Activated T-helper 2 cell treated with anti-CD3 and anti-CD28 coated beads, Interferon-gamma antibody, Interleukin-2, Interleukin-4, amounts not matched to agents 10 μg/mL and 5 μg/mL and 100 μg/mL, durations not matched to agents 14 hours and 24 hours and 36 hours (primary cell): ENCODE data around the gene DDX50. TPM values are rescaled to one million over a fixed set of nuclear protein-coding genes. Genes with fewer than 3 reads are reported as not detected.
"Not testable (repeated sequence)": the region's sequence is repeated elsewhere in the genome, so short reads cannot be mapped to it uniquely, and the experiment has no call there.

Source experiments
- DNase-seq: peaks from one replicate; pipeline ENCODE4 v3.0.0; 2021; ENCODE audit warnings: low spot score
- H3K27ac Mint-ChIP-seq: one replicate; pipeline ENCODE4 v1.8.0; 2021; ENCODE audit warnings: mixed read lengths
- H3K27me3 Mint-ChIP-seq: one replicate; pipeline ENCODE4 v1.8.0; 2021; ENCODE audit warnings: low read depth, mixed read lengths
- H3K36me3 Mint-ChIP-seq: one replicate; pipeline ENCODE4 v1.8.0; 2021; ENCODE audit warnings: low read depth, mixed read lengths
- H3K4me1 Mint-ChIP-seq: one replicate; pipeline ENCODE4 v1.8.0; 2021; ENCODE audit warnings: low read depth, mixed read lengths
- H3K4me3 Mint-ChIP-seq: one replicate; pipeline ENCODE4 v1.8.0; 2021; ENCODE audit warnings: low read depth, mild to moderate bottlenecking, moderate library complexity, mixed read lengths
- H3K9me3 Mint-ChIP-seq: one replicate; pipeline ENCODE4 v1.8.0; 2021; ENCODE audit warnings: mixed read lengths
- intact Hi-C: fragments of 100-400 bp; cut with micrococcal nuclease; formaldehyde crosslinking; loops from one replicate; pipeline ENCODE4 v1.15.1; 2023
- total RNA-seq: library from RNA; stranded (reverse); gene quantifications from 2 replicates; pipeline ENCODE4 v1.2.3, GENCODE V29; 2022

DDX50 gene
- total RNA-seq, 1 donor from 2014 or later, result 63.4 TPM

DNA sequence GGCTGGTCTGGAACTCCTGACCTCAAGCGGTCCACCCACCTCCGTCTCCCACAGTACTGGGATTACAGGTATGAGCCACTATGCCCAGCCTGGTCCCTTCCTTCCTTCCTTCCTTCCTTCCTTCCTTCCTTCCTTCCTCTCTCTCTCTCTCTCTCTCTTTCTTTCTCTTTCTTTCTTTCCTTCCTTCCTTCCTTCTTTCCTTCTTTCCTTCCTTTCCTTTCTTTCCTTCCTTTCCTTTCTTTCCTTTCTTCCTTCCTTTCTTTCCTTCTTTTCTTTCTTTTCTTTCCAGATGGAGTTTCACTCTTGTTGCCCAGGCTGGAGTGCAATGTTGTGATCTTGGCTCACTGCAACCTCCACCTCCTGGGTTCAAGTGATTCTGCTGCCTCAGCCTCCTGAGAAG lies 28.0 kb downstream of the DDX50 start:
- peaks cover 55% of the 10 kb centered on the region for H3K36me3 Mint-ChIP-seq
- H3K9me3 Mint-ChIP-seq, H3K4me3 Mint-ChIP-seq, intact Hi-C loops, H3K4me1 Mint-ChIP-seq, H3K27me3 Mint-ChIP-seq, DNase-seq, H3K27ac Mint-ChIP-seq: not testable (repeated sequence)

DNA sequence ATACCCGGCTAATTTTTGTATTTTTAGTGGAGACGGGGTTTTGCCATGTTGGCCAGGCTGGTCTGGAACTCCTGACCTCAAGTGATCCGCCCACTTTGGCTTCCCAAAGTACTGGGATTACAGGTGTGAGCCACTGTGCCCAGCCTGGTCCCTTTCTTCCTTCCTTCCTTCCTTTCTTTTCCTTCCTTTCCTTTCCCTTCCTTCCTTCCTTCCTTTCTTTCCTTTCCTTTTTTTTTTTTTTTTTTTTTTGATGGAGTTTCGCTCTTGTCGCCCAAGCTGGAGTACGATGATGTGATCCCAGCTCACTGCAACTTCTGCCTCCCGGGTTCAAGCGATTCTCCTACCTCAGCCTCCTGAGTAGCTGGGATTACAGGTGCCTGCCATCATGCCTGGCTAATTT lies 28.8 kb downstream of the DDX50 start:
- H3K4me1 Mint-ChIP-seq, H3K9me3 Mint-ChIP-seq, H3K27me3 Mint-ChIP-seq, H3K27ac Mint-ChIP-seq, H3K4me3 Mint-ChIP-seq, intact Hi-C loops, DNase-seq: not testable (repeated sequence)
- peaks cover 54% of the 10 kb centered on the region for H3K36me3 Mint-ChIP-seq

DNA sequence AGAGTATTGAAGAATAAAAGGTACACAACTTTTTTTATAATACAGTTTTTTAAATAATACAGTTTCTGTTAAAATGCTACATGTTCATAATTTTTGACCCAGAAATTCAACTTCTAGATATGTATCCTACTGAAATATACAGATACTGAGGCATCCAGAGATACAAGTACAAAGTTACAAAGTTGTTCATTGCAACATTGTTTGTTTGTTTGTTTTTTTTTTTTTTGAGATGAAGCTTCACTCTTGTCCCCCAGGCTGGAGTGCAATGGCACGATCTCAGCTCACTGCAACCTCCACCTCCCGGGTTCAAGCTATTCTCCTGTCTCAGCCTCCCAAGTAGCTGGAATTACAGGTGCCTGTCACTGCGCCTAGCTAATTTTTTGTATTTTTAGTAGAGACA lies 31.7 kb downstream of the DDX50 start:
- H3K27ac Mint-ChIP-seq, H3K4me3 Mint-ChIP-seq, H3K27me3 Mint-ChIP-seq, DNase-seq, H3K9me3 Mint-ChIP-seq, intact Hi-C loops: not testable (repeated sequence)
- Mint-ChIP-seq H3K4me1 (peaks cover 18% of the 10 kb centered on the region), H3K36me3 (peaks cover 63% of the 10 kb centered on the region)

DNA sequence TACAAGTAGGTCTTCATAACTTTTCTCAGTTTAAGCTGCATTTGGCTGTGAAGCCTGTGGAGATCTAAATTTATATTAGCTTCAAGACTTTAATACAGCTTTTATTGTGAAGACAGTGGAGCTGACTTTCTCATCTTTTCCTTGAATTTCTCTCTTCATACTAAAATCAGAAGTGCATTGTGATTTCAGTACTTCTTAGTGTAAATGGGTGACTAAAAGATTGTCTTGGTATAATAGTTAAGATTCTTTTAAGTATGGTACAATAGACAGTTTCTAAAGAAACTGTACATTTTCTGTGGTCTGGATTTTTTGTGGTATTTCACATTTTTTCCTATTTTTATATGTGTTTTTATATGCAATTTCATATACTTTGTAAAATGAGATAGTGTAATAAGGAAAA lies 33.9 kb downstream of the DDX50 start:
- H3K9me3 Mint-ChIP-seq, result no peaks in the 10 kb centered on the region
- H3K4me3 Mint-ChIP-seq, result no peak overlapping the region
- H3K27ac Mint-ChIP-seq, result peak overlapping the region; percentile 47
- intact Hi-C loops, result no loop called here
- DNase-seq, result no peak
- H3K4me1 Mint-ChIP-seq, result peaks cover 21% of the 10 kb centered on the region
- H3K36me3 Mint-ChIP-seq, result peaks cover 63% of the 10 kb centered on the region
- H3K27me3 Mint-ChIP-seq, result no peaks in the 10 kb centered on the region

DNA sequence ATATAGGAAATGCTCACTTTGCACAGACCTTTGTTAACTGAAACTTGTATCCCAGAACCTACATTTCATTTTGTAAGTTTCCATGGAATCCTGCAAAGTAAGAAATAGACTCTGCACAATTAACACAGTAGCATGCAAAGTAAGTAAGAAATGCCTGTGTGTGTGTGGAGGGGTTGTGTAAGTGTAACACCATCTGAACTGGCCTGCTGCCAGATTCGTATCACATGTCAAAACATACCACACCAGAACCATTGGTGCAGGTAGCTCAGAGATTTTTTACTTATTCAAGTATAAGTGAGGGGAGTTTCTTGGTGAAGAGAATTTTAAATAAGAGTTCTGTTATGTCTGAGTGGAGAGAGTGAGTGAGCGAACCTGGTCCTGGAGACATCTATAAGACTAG lies 37.0 kb downstream of the DDX50 start:
- Mint-ChIP-seq H3K4me1 (peaks cover 19% of the 10 kb centered on the region), H3K27ac (peak overlapping the region; percentile 0), H3K36me3 (peaks cover 50% of the 10 kb centered on the region), H3K9me3 (no peaks in the 10 kb centered on the region), H3K27me3 (no peaks in the 10 kb centered on the region), H3K4me3 (no peak overlapping the region)
- DNase-seq, result no peak
- intact Hi-C loops, result no loop called here

DNA sequence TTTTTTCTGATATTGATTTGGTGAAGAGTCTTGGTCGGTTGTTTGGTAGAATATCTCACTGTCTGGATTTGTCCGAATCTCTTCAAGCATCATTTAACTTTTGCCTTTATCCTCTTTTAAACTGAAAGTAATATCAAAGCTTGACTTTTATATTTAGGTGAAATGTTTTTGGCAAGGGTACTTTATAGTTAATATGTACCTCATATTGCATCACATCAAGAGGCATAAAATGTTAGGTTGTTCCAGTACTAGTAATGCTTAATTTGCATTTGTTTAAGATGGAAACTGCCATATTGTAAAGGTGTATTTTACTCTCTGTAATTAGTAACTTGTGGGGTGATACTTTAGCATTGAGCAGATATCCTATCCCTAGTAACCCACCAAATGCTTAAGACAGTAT lies 37.8 kb downstream of the DDX50 start:
- H3K36me3 Mint-ChIP-seq, result peaks cover 52% of the 10 kb centered on the region

DNA sequence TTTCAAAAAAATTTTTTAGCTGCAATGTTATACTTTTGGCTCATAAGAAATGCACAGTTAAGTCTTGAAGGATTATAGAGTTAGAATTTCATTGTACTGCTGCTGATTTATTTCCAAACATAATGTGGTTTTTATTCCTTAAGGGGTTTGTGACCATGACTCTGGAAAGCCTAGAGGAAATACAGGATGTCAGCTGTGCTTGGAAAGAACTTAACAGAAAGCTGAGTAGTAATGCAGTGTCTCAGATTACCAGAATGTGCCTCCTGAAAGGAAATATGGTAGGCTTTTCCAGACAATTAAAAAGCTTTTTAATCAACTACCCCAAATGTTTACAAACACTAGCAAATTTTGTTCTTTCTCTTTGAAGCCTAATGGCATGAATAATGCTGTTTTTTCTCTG lies 39.8 kb downstream of the DDX50 start:
- DNase-seq, H3K4me1 Mint-ChIP-seq, H3K27me3 Mint-ChIP-seq, intact Hi-C loops, H3K4me3 Mint-ChIP-seq, H3K9me3 Mint-ChIP-seq, H3K27ac Mint-ChIP-seq: not testable (repeated sequence)
- peaks cover 47% of the 10 kb centered on the region for H3K36me3 Mint-ChIP-seq

More for the DNA sequence above, 37.8 kb downstream of the DDX50 start:
- no peak for DNase-seq
- Mint-ChIP-seq H3K9me3 (no peaks in the 10 kb centered on the region), H3K4me3 (no peak overlapping the region), H3K27ac (peak overlapping the region; percentile 0), H3K27me3 (no peaks in the 10 kb centered on the region), H3K4me1 (peaks cover 19% of the 10 kb centered on the region)
- intact Hi-C loops, result no loop called here

DNA sequence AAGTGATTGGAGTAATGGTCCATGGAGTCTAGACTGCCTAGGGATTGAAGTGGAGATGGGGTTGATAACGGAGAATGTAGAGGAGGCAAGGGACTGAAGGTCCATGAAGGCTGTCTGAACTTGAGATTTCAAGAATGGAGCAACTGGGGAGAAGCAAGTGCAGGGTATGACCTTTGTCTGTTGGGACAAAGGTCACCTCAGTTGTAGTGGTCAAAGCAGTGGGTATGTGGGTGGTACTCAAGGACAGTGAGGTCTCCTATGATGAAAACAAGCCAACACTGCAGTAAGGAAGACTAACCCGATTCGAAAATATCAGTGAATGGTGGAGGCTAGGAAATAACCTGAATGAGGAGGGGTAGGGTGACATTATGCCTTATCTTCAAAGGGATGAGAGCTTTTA lies 49.5 kb downstream of the DDX50 start:
- DNase-seq, result no peak
- H3K4me3 Mint-ChIP-seq, result no peak overlapping the region
- no peaks in the 10 kb centered on the region for H3K27me3 Mint-ChIP-seq
- intact Hi-C loops, result no loop called here
- peaks cover 1% of the 10 kb centered on the region for H3K4me1 Mint-ChIP-seq
- no peaks in the 10 kb centered on the region for H3K9me3 Mint-ChIP-seq
- peaks cover 28% of the 10 kb centered on the region for H3K36me3 Mint-ChIP-seq
- H3K27ac Mint-ChIP-seq, result no peak overlapping the region

DNA sequence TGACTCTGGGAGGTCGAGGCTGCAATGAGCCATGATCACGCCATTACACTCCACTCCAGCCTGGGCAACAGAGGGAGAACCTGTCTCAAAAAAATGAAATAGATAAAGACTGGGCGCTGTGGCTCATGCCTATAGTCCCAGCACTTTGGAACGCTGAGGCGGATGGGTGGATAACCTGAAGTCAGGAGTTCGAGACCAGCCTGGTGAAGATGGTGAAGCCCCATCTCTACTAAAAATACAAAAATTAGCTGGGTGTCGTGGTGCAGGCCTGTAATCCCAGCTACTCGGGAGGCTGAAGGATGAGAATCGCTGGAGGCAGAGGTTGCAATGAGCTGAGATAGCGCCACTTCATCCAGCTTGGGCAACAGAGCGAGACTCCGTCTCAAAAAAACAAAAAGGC lies 53.8 kb downstream of the DDX50 start:
- DNase-seq, result no peak
- no peaks in the 10 kb centered on the region for H3K27me3 Mint-ChIP-seq

DNA sequence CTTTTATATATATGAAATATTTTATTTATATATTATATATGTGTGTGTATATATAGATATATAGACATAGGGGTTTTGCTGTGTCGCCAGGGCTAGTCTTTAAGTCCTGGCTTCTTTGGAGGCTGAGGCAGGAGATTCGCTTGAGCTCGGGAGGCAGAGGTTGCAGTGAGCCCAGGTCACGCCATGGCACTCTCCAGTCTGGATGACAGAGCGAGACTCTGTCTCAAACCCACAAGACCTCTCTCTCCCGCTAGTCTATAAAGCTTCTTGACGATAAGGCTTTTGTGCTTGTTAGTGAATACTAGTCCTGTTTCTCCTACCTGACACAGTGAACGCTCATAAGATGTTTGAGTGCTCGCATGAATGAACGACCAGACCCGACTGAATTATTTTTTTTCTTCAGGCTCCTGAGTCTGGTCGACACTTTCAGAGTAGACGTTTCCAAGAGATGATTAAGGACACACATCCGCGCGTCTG lies 54.3 kb downstream of the DDX50 start:
- H3K4me1 Mint-ChIP-seq, result peaks cover 22% of the 10 kb centered on the region
- intact Hi-C loops, result no loop called here
- H3K4me3 Mint-ChIP-seq, result peak overlapping the region; percentile 97
- DNase-seq, result no peak
- peaks cover 46% of the 10 kb centered on the region for H3K36me3 Mint-ChIP-seq
- no peaks in the 10 kb centered on the region for H3K9me3 Mint-ChIP-seq
- peak overlapping the region; percentile 100 for H3K27ac Mint-ChIP-seq
- H3K27me3 Mint-ChIP-seq, result no peaks in the 10 kb centered on the region

More for the DNA sequence above, 53.8 kb downstream of the DDX50 start:
- Mint-ChIP-seq H3K36me3 (peaks cover 41% of the 10 kb centered on the region), H3K4me1 (peaks cover 19% of the 10 kb centered on the region), H3K27ac (peak overlapping the region; percentile 67), H3K4me3 (peak overlapping the region; percentile 67), H3K9me3 (no peaks in the 10 kb centered on the region)
- intact Hi-C loops, result no loop called here

DNA sequence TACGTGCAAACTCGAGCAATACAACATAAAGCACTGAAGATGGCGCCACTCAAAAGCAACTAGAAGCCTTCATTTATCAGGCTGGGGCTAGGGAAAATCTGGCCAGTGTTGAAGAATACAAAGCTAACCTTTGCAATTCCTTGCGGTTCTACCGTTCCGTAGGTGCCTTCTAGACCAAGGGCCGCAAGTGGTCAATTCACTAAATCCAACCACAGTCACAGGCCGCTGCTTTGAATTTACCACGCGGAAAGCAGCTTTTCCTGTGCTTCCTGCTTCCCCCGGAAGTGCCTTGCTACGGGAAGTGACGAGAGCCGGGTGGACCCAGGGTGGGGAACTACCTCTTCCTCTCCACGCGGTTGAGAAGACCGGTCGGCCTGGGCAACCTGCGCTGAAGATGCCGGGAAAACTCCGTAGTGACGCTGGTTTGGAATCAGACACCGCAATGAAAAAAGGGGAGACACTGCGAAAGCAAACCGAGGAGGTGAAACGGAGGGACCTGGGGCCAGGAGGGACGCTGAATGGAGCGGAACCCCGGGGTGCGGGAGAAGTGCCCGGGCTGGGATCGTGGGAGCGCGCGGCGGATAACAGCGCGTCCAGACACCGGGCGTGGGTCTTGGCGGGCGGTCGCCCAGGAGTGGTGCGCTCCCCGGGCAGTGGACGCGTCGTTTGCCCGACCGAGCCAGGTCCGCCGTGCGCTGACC lies 54.9 kb downstream of the DDX50 start, which contains the start of gene DDX21:
TSS of gene DDX21 (plus strand) at position 339 of the 701 bp plus-strand sequence. CDS start at position 395, 56 bp downstream.
- no peaks in the 10 kb centered on the region for H3K27me3 Mint-ChIP-seq
- peaks cover 52% of the 10 kb centered on the region for H3K36me3 Mint-ChIP-seq

DNA sequence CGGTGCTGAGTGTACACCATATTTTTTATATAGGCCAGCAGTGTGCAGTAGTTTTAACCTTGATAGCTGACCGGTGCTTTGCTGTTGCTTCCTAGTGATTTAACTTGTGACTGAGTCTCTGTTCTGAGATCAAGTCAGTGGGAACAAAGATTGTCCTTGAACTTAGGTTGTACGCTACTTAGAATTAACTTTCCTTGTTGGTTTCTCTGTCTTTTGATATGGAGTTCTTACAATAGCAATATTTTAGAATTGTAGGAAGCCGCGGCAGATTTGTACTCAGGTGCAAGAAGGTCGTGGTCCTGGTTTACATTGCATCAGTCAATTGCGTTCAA lies 56.1 kb downstream of the DDX50 start:
- peaks cover 29% of the 10 kb centered on the region for H3K4me1 Mint-ChIP-seq
- no peaks in the 10 kb centered on the region for H3K27me3 Mint-ChIP-seq
- H3K27ac Mint-ChIP-seq, result peak overlapping the region; percentile 100
- DNase-seq, result no peak
- H3K4me3 Mint-ChIP-seq, result peak overlapping the region; percentile 97
- H3K9me3 Mint-ChIP-seq, result no peaks in the 10 kb centered on the region
- intact Hi-C loops, result loop anchor here (1.0 kb wide), 1 partner anchor 136 kb away; no protein-coding TSS in a partner anchor
- H3K36me3 Mint-ChIP-seq, result peaks cover 59% of the 10 kb centered on the region

More for the DNA sequence above, 54.9 kb downstream of the DDX50 start, which contains the start of gene DDX21:
- H3K9me3 Mint-ChIP-seq, result no peaks in the 10 kb centered on the region
- peak; percentile 86 for DNase-seq
- peak within 1 kb of the TSS; percentile 97 for H3K4me3 Mint-ChIP-seq
- intact Hi-C loops, result loop anchor here (1.0 kb wide), 3 partner anchors 32 to 235 kb away; partner anchors contain the start of genes CCAR1, DDX50 and KIFBP
- H3K27ac Mint-ChIP-seq, result peak within 1 kb of the TSS; percentile 100
- peaks cover 22% of the 10 kb centered on the region for H3K4me1 Mint-ChIP-seq

DNA sequence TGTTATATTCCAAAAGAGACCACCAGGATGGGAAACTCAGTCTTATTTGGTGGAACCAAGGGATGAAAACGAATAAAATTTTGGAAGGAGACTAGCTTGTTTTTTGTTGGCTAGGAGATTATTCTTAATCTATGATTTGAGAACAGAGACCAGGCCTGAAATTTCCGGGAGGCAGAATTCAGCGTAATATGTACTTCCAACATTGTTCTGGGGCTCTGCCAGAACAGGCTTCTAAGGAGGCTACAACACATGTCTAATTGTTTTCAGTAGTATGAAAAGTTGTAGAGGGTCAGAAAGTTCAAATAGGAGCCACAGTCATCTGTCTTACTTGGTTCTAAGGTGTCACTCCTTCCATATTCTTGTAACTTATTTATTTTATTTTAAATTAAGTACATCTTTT lies 56.5 kb downstream of the DDX50 start:
- no peaks in the 10 kb centered on the region for H3K9me3 Mint-ChIP-seq
- peaks cover 63% of the 10 kb centered on the region for H3K36me3 Mint-ChIP-seq
- intact Hi-C loops, result loop anchor here (1.0 kb wide), 1 partner anchor 136 kb away; no protein-coding TSS in a partner anchor
- H3K4me3 Mint-ChIP-seq, result peak overlapping the region; percentile 97
- peak overlapping the region; percentile 100 for H3K27ac Mint-ChIP-seq
- H3K4me1 Mint-ChIP-seq, result peaks cover 29% of the 10 kb centered on the region
- DNase-seq, result no peak
- H3K27me3 Mint-ChIP-seq, result no peaks in the 10 kb centered on the region
